GM12801 (cell line): ENCODE data around the gene CTR9.

Experiments
- TF ChIP-seq, protein P1 (sequence below): IDR thresholded peaks from one replicate; pipeline ENCODE4 v1.5.1; 2011; ENCODE audit warnings: control low read depth; ENCODE audit not compliant: insufficient read length; ENCODE audit errors: extremely low read depth

Gene CTR9

DNA sequence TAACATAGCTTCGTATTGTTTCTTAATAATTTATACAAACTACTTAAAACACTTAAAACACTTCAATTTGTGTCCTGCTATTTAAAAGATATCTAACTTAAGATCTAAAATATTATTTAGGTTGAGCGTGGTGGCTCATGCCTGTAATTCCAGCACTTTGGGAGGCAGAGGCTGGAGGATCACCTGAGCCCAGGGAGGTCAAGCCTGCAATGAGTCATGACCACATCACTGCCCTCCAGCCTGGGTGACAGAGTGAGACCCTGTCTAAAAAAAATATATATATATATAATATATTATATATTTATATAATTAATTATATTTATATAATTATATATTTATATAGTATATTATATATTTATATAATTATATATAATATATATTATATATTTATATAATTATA, 4.2 kb upstream of the CTR9 start:
- TF ChIP-seq, protein P1, sequence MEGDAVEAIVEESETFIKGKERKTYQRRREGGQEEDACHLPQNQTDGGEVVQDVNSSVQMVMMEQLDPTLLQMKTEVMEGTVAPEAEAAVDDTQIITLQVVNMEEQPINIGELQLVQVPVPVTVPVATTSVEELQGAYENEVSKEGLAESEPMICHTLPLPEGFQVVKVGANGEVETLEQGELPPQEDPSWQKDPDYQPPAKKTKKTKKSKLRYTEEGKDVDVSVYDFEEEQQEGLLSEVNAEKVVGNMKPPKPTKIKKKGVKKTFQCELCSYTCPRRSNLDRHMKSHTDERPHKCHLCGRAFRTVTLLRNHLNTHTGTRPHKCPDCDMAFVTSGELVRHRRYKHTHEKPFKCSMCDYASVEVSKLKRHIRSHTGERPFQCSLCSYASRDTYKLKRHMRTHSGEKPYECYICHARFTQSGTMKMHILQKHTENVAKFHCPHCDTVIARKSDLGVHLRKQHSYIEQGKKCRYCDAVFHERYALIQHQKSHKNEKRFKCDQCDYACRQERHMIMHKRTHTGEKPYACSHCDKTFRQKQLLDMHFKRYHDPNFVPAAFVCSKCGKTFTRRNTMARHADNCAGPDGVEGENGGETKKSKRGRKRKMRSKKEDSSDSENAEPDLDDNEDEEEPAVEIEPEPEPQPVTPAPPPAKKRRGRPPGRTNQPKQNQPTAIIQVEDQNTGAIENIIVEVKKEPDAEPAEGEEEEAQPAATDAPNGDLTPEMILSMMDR, result no peak

DNA sequence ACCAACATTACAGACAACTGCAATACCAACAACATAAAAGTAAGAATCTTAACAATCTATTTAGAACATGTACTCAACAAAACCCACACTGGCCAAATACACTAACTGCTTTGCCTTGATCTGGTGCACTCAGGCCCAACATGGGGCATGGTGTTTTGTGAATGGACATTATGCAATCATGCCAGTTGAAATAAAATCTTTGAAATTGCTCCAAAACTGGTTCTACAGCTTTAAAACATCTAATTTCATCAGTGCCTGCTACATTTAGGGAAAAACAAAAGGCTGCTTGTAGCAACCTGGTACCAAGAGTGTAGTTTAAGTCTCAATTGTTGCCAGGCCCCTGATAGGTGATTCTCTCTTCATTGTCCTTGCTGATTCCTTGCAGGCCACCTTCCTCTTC, 3.3 kb upstream of the CTR9 start:
- TF ChIP-seq, protein P1, result no peak

DNA sequence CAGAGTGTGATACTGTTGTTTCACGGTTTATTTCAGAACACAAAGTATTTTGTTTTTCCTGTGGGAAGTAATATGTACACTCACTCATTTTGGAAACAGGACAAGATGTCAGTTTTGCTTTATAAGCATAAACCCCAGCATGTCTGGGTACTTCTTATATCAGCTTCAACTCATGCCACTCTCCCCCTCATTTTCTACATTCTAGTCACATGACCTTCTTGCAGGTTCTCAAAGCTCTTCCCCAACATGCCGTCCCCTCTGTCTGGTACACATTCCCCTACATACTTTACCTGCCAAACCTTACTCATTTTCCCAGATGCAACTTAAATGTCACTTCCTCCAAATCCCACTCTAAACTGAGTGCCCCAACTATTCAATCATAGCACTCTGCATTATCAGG, 1.6 kb upstream of the CTR9 start:
- TF ChIP-seq, protein P1, result no peak

DNA sequence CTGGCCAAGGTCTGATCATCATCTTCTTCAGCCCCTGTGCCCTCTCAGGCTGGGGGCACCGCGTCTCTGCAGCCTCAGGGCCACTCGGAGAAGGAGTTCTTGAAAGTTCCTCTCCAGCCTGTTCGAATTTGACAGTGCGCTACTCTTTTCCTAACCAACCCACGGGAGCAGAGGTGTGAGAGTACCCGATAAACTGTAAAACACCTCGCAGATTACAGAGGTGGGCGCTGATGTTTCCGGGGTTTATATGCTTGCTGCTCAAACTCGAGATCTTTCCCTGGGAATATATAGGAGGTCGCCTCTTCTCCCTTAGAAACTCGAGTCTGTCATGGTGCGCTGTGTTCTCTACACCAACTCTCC, 515 bp downstream of the CTR9 start:
- TF ChIP-seq, protein P1, result no peak

DNA sequence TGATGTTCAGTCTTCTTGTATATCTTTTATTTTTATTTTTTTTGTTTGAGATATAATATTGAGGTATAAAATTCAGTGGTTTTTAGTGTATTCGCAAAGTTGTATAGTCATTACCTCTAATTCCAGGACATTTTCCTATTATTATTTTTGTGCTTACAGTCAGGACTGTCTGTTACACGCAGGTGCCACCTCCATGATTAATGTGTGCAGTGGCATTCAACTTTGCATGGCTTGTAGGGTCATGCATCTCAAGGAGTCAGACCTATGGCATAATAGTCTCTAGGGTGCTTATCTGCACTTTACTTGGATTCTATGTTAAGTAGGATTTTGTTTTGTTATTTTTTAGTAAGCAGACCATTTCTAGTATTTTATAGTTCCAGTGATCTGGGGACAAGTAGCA, 1.0 kb downstream of the CTR9 start:
- TF ChIP-seq, protein P1, result no peak

DNA sequence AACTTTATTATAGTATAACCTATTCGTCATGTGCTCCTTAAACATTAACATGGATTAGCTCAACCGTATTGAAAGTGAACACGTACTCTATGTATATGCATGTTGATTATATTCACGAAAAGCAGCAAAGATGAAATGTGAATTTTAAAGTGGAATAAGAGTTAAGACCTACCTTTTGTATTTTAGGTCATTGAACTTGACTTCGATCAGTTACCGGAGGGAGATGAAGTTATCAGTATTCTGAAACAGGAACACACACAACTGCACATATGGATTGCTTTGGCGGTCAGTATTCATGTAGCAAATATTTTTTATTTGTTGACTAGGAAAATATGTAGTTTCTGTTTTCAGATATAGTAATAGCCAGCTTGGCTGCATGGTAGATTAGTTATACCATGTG, 1.4 kb downstream of the CTR9 start:
- TF ChIP-seq, protein P1, result no peak

DNA sequence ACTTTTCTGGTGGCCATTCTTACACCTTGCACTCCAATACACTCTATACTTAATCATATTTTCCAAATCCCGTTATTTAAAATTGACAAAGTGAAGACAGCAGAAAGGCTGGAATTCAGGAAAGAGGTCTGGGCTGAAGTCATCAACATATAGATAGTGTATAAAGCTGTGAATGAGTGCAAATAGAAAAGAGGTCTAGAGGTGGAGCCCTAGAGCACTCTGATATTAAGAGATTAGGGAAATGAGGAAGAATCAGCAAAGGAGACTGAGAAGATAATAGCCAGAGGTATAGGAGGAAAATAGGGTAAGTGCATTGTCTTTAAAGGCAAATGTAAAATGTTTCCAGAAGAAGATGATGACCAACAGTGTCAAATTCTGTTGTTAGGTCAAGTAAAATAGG, 7.9 kb downstream of the CTR9 start:
- TF ChIP-seq, protein P1, result no peak
